Lower leg skin (tissue), 3 donors: ENCODE data around the gene GTPBP6.

Experiments used
- CTCF ChIP-seq, 3 donors: fragments of 450-650 bp; IDR thresholded peaks; one replicate each; pipeline ENCODE4 v1.5.1; 2016; ENCODE audit warnings: antibody characterized with exemption in 3 of 3, mild to moderate bottlenecking in 3 of 3, moderate library complexity in 2 of 3
- POLR2A ChIP-seq, 2 donors: fragments of 450-650 bp; IDR thresholded peaks; one replicate each; pipeline ENCODE4 v1.6.1; 2016 to 2017; ENCODE audit warnings: antibody characterized with exemption in 2 of 2, mild to moderate bottlenecking in 1 of 2, moderate library complexity in 1 of 2

- TF ChIP-seq CTCF (IDR thresholded peaks at IDR 0.05) (no peak), POLR2A (IDR thresholded peaks at IDR 0.05) (no peak)
Observed at GRCh38 chrX:345020-345925, 26.7 kb upstream of the GTPBP6 start.
